Astrocyte (in vitro differentiated cells and primary cell): ENCODE measurements around the gene UBE2C. TPM values are rescaled to one million over a fixed set of nuclear protein-coding genes. Genes with fewer than 3 reads are reported as not detected.

Experiments
- DNase-seq: peaks from one replicate; pipeline ENCODE4 v3.0.0-alpha.2; 2010; ENCODE audit warnings: low read depth
- FAIRE-seq: peaks from 2 replicates; lab custom pipeline; 2011; peaks lifted over from hg19 to GRCh38; lab: Jason Lieb, UNC
- H2AFZ ChIP-seq: 2 replicates; pipeline ENCODE4 v1.6.0; 2012; ENCODE audit warnings: low read depth, low read length, inconsistent platforms
- H3K27ac ChIP-seq: 2 replicates; pipeline ENCODE4 v1.5.1; 2011; ENCODE audit warnings: low read depth, low read length, inconsistent platforms
- H3K27me3 ChIP-seq: 2 replicates; pipeline ENCODE4 v1.6.0; 2011; ENCODE audit warnings: low read length, inconsistent platforms; ENCODE audit not compliant: insufficient read depth
- H3K36me3 ChIP-seq: 2 replicates; pipeline ENCODE4 v1.5.1; 2011; ENCODE audit warnings: low read length, inconsistent platforms; ENCODE audit not compliant: insufficient read depth
- H3K4me1 ChIP-seq: 2 replicates; pipeline ENCODE4 v1.5.1; 2011; ENCODE audit warnings: low read length, inconsistent platforms; ENCODE audit not compliant: insufficient read depth
- H3K4me2 ChIP-seq: 2 replicates; pipeline ENCODE4 v1.6.0; 2012; ENCODE audit warnings: low read length, inconsistent platforms
- H3K4me3 ChIP-seq: 2 replicates; pipeline ENCODE4 v1.5.1; 2011; ENCODE audit warnings: low read depth, mild to moderate bottlenecking, low read length, inconsistent platforms; ENCODE audit not compliant: insufficient read depth
- H3K79me2 ChIP-seq: 2 replicates; pipeline ENCODE4 v1.6.0; 2012; ENCODE audit warnings: mild to moderate bottlenecking, low read length, inconsistent platforms; ENCODE audit not compliant: insufficient read depth
- H3K9ac ChIP-seq: 2 replicates; pipeline ENCODE4 v1.6.0; 2012; ENCODE audit warnings: mild to moderate bottlenecking, low read length, inconsistent platforms
- H3K9me3 ChIP-seq: 2 replicates; pipeline ENCODE4 v1.5.1; 2012; ENCODE audit warnings: low read depth, mild to moderate bottlenecking, low read length, inconsistent platforms; ENCODE audit not compliant: insufficient read depth
- H4K20me1 ChIP-seq: 2 replicates; pipeline ENCODE4 v1.6.0; 2012; ENCODE audit warnings: low read length, inconsistent platforms; ENCODE audit not compliant: insufficient read depth
- H3K27ac Mint-ChIP-seq: one replicate; pipeline ENCODE4 v1.8.0; 2021; ENCODE audit warnings: mild to moderate bottlenecking, mixed read lengths; ENCODE audit not compliant: unreplicated experiment
- H3K27me3 Mint-ChIP-seq: one replicate; pipeline ENCODE4 v1.8.0; 2021; ENCODE audit warnings: low read depth, mixed read lengths; ENCODE audit not compliant: unreplicated experiment
- H3K36me3 Mint-ChIP-seq: one replicate; pipeline ENCODE4 v1.8.0; 2021; ENCODE audit warnings: low read depth, mixed read lengths; ENCODE audit not compliant: unreplicated experiment
- H3K4me1 Mint-ChIP-seq: one replicate; pipeline ENCODE4 v1.8.0; 2021; ENCODE audit warnings: low read depth, mixed read lengths; ENCODE audit not compliant: unreplicated experiment
- H3K4me3 Mint-ChIP-seq: one replicate; pipeline ENCODE4 v1.8.0; 2021; ENCODE audit warnings: mild to moderate bottlenecking, moderate library complexity, mixed read lengths; ENCODE audit not compliant: unreplicated experiment
- H3K9me3 Mint-ChIP-seq: one replicate; pipeline ENCODE4 v1.8.0; 2021; ENCODE audit warnings: mild to moderate bottlenecking, mixed read lengths; ENCODE audit not compliant: unreplicated experiment
- EZH2 ChIP-seq: IDR thresholded peaks from 2 replicates; pipeline ENCODE4 v1.6.1; 2012; ENCODE audit warnings: mild to moderate bottlenecking, low read length, inconsistent platforms; ENCODE audit not compliant: insufficient read depth
- total RNA-seq: library from RNA; stranded (reverse); gene quantifications from 2 replicates; pipeline ENCODE4 v1.2.1, GENCODE V29; 2021
- TF ChIP-seq, protein P1 (sequence below): IDR thresholded peaks from 2 replicates; pipeline ENCODE4 v1.5.1; 2011; ENCODE audit warnings: low read depth, mild to moderate bottlenecking, inconsistent platforms, low read length, moderate library complexity; ENCODE audit not compliant: insufficient read depth

UBE2C gene
- total RNA-seq, 1 donor from 2014 or later = 12.3 TPM

DNA sequence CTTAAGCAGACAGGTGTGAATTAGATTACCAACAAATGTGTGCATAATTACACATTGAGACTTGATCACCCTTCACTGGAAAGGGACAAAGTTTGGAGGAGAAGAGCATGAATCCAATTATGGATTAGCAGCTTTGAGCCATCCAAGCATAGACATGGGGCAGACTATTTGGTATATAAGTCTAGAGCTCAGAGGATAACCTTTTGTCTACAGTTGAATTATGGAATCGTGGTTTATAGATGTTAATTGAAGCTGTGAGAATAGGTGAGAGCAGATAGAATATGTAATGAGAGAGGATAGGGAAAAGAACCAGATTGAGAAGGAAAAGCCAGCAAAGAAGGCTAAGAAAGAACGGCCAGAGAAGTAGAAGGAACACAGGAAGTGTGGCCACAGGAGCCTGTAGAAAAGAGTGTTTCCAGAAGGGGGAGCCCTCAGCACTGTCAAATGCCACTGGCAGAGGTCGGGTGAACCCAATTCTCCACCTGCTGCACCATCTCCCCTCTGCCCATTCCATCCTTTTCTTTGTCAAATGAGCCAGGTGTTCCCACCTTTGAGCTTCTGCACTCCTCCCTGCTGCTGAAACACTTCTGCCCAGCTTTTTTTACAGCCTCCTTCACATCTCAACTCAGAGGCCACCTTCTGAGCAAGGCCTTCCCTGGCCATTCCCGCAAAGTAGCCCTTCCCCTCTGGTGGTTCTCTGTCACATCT is 13.4 kb upstream of the UBE2C start:
- H3K79me2 ChIP-seq = peaks cover 3% of the 10 kb centered on the region
- peaks cover 56% of the 10 kb centered on the region for H3K36me3 ChIP-seq
- H3K27ac ChIP-seq = no peak overlapping the region
- FAIRE-seq = no peak
- H3K9me3 ChIP-seq = no peaks in the 10 kb centered on the region
- no peak overlapping the region for H3K27ac Mint-ChIP-seq
- H2AFZ ChIP-seq = no peak overlapping the region
- H3K27me3 ChIP-seq = no peaks in the 10 kb centered on the region
- no peaks in the 10 kb centered on the region for H3K4me1 ChIP-seq
- no peaks in the 10 kb centered on the region for H3K27me3 Mint-ChIP-seq
- H3K4me3 ChIP-seq = no peak overlapping the region
- H4K20me1 ChIP-seq = peaks cover 6% of the 10 kb centered on the region
- no peaks in the 10 kb centered on the region for H3K4me1 Mint-ChIP-seq
- peak overlapping the region; percentile 26 for H3K9ac ChIP-seq
- H3K4me2 ChIP-seq = no peak overlapping the region
- H3K4me3 Mint-ChIP-seq = no peak overlapping the region
- DNase-seq = no peak
- H3K9me3 Mint-ChIP-seq = no peaks in the 10 kb centered on the region
- H3K36me3 Mint-ChIP-seq = peaks cover 16% of the 10 kb centered on the region
- TF ChIP-seq, protein P1, sequence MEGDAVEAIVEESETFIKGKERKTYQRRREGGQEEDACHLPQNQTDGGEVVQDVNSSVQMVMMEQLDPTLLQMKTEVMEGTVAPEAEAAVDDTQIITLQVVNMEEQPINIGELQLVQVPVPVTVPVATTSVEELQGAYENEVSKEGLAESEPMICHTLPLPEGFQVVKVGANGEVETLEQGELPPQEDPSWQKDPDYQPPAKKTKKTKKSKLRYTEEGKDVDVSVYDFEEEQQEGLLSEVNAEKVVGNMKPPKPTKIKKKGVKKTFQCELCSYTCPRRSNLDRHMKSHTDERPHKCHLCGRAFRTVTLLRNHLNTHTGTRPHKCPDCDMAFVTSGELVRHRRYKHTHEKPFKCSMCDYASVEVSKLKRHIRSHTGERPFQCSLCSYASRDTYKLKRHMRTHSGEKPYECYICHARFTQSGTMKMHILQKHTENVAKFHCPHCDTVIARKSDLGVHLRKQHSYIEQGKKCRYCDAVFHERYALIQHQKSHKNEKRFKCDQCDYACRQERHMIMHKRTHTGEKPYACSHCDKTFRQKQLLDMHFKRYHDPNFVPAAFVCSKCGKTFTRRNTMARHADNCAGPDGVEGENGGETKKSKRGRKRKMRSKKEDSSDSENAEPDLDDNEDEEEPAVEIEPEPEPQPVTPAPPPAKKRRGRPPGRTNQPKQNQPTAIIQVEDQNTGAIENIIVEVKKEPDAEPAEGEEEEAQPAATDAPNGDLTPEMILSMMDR = peak; percentile 65
- no peak for TF ChIP-seq EZH2

DNA sequence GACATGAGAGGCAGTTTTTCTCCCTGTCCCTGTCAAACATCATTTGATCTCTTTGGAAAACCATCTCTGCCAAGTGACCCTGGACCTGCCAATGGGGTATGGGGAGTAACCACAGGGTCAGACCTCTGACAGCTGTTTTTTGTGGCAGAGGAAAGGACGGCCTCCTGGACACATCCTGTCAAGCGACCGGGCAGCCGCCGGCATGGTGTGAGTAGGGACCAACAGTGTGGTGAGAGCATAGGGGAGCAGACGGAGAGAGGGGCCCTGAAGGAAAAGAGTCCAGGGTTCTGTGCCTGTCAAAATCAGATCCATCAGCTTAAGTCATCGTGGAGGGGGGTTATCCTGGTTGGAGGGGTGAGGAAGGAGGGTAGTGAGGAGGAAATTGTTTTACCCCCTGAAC is 10.6 kb upstream of the UBE2C start:
- H3K27ac ChIP-seq = no peak overlapping the region
- Mint-ChIP-seq H3K36me3 (peaks cover 17% of the 10 kb centered on the region), H3K27ac (no peak overlapping the region), H3K27me3 (no peaks in the 10 kb centered on the region), H3K9me3 (no peaks in the 10 kb centered on the region), H3K4me3 (no peak overlapping the region), H3K4me1 (no peaks in the 10 kb centered on the region)
- no peaks in the 10 kb centered on the region for H3K4me1 ChIP-seq
- TF ChIP-seq, protein P1 = no peak
- no peak for TF ChIP-seq EZH2
- H2AFZ ChIP-seq = no peak overlapping the region
- DNase-seq (no peak), FAIRE-seq (no peak)
- H3K27me3 ChIP-seq = no peaks in the 10 kb centered on the region
- H3K9ac ChIP-seq = no peak overlapping the region
- no peaks in the 10 kb centered on the region for H3K9me3 ChIP-seq
- peaks cover 6% of the 10 kb centered on the region for H4K20me1 ChIP-seq
- peaks cover 48% of the 10 kb centered on the region for H3K36me3 ChIP-seq
- H3K4me3 ChIP-seq = no peak overlapping the region
- H3K4me2 ChIP-seq = no peak overlapping the region
- no peaks in the 10 kb centered on the region for H3K79me2 ChIP-seq
